ENCODE results near the gene ADIPOR2.

Gene ADIPOR2

GRCh38 chr12:1791104-1791841 lies 100.4 kb downstream of the ADIPOR2 start:
- TF ChIP-seq FOXP2 (optimal IDR thresholded peaks at IDR 0.05; ENCODE audit: borderline replicate concordance, extremely low read depth, extremely low read length, insufficient read depth) (no peak), REST (IDR thresholded peaks at IDR 0.05; ENCODE audit: insufficient read depth in 1 of 2, low read depth in 2 of 2, low read length in 2 of 2) (no peak), SIN3A (IDR thresholded peaks at IDR 0.05; ENCODE audit: borderline replicate concordance, insufficient read depth, low read length) (no peak), POLR2AphosphoS5 (IDR thresholded peaks at IDR 0.05; ENCODE audit: low read depth, low read length) (no peak), TAF1 (IDR thresholded peaks at IDR 0.05; ENCODE audit: borderline replicate concordance, insufficient read depth, low read length) (no peak)

GRCh38 chr12:1792406-1792805 lies 101.5 kb downstream of the ADIPOR2 start:
- no peak for TF ChIP-seq TAF1 (IDR thresholded peaks at IDR 0.05; ENCODE audit: borderline replicate concordance, insufficient read depth, low read length)
- TF ChIP-seq SIN3A (IDR thresholded peaks at IDR 0.05; ENCODE audit: borderline replicate concordance, insufficient read depth, low read length), result no peak
- no peak for TF ChIP-seq REST (IDR thresholded peaks at IDR 0.05; ENCODE audit: insufficient read depth in 1 of 2, low read depth in 2 of 2, low read length in 2 of 2)

- TF ChIP-seq POLR2AphosphoS5 (IDR thresholded peaks at IDR 0.05; ENCODE audit: low read depth, low read length), result no peak
- no peak for TF ChIP-seq FOXP2 (optimal IDR thresholded peaks at IDR 0.05; ENCODE audit: borderline replicate concordance, extremely low read depth, extremely low read length, insufficient read depth)
- no peak for TF ChIP-seq SIN3A (IDR thresholded peaks at IDR 0.05; ENCODE audit: borderline replicate concordance, insufficient read depth, low read length)
- no peak for TF ChIP-seq TAF1 (IDR thresholded peaks at IDR 0.05; ENCODE audit: borderline replicate concordance, insufficient read depth, low read length)
- no peak for TF ChIP-seq REST (IDR thresholded peaks at IDR 0.05; ENCODE audit: insufficient read depth in 1 of 2, low read depth in 2 of 2, low read length in 2 of 2)
Measured at GRCh38 chr12:1793426-1794210, 102.7 kb downstream of the ADIPOR2 start.

- TF ChIP-seq FOXP2 (optimal IDR thresholded peaks at IDR 0.05; ENCODE audit: borderline replicate concordance, extremely low read depth, extremely low read length, insufficient read depth) (no peak), SIN3A (IDR thresholded peaks at IDR 0.05; ENCODE audit: borderline replicate concordance, insufficient read depth, low read length) (no peak), POLR2AphosphoS5 (IDR thresholded peaks at IDR 0.05; ENCODE audit: low read depth, low read length) (no peak), REST (IDR thresholded peaks at IDR 0.05; ENCODE audit: insufficient read depth in 1 of 2, low read depth in 2 of 2, low read length in 2 of 2) (no peak), TAF1 (IDR thresholded peaks at IDR 0.05; ENCODE audit: borderline replicate concordance, insufficient read depth, low read length) (no peak)
Measured at GRCh38 chr12:1794440-1795090, 103.7 kb downstream of the ADIPOR2 start.

Data from PFSK-1 (cell line).